GM19099 (cell line): Measurements from ENCODE around the gene RAB13.

ENCODE experiments used
- POLR2A ChIP-seq: IDR thresholded peaks from 3 replicates; pipeline ENCODE4 v1.6.1; 2011; ENCODE audit warnings: low read depth; ENCODE audit not compliant: insufficient read length; ENCODE audit errors: extremely low read depth

The RAB13 gene

DNA sequence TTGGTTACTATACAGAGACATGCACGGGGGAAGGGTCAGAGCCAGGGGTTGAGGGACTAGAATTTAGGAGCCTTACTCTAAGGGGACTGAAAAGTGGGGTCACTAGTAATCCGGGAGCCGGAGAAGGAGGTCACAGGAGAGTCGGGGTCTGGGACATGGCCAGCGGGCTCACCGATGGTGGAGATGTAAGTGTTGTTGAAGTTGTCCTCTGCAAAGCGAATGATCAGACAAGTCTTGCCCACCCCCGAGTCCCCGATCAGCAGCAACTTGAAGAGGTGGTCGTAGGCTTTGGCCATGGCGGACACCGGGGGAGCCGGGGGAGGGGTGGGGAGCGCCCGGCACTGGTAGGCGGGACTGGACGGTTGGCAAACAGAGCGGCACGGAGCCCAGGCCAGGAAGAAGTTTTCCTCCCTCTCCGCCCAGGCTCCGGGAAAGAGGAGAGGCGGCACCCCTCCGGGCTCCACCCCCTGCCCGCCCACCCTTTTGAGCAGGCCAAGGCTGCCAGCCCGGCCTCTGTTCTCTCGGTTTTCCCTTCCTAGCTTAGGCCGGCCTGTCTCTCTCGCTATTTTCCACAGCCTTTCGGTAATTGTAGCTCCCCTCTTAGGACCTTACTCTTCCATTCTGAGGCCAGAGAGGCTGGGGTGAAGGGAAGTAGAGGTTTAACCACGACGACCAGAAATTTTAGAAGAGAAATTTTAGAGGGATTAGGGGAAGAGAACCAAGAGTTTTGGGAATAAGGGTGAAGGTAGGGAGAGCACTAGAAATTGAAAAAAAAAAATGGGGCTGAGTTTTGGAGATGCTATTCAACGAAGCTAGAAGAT, at the start of gene RAB13:
TSS of gene RAB13 (minus strand) at position 399 of the 821 bp plus-strand sequence. CDS start at position 296, 103 bp downstream.
- TF ChIP-seq POLR2A, result no peak

DNA sequence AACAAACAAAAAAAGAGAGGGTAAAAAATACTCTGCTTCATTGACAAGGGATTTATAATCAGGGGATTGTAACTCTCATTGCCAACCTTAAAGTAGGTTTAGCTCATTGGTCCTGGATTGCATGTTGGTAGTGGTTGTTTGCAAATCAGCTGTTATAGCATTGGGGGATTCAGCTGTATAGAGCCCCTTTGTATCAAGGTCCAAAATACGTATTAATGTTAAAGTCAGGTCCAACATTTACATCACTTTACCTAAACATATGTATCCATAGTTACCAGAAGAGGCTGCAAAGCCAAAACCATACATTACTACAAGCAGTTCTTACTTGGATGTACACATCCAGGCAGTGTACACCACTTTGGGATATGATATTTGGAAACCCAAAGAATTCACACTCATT, 33.8 kb upstream of the RAB13 start:
- TF ChIP-seq POLR2A, result no peak

DNA sequence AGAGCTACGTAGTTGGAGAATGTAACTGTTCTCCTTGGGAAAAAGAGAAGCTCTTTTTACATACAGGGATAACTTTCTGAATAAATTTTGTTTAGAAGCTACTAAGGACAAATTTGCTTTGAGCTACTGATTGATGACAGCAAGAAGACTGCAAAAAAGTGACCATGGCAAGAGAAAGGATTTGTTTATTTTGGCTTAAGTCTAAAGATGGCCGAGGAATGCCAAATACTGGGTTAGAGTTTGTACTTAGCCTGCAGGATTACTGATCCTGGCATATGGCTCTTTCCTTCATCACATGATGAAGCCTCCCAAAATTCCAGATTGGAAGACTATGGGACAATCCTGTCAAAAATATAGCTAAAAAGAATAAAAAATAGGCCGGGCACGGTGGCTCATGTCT, 33.1 kb upstream of the RAB13 start:
- no peak for TF ChIP-seq POLR2A

DNA sequence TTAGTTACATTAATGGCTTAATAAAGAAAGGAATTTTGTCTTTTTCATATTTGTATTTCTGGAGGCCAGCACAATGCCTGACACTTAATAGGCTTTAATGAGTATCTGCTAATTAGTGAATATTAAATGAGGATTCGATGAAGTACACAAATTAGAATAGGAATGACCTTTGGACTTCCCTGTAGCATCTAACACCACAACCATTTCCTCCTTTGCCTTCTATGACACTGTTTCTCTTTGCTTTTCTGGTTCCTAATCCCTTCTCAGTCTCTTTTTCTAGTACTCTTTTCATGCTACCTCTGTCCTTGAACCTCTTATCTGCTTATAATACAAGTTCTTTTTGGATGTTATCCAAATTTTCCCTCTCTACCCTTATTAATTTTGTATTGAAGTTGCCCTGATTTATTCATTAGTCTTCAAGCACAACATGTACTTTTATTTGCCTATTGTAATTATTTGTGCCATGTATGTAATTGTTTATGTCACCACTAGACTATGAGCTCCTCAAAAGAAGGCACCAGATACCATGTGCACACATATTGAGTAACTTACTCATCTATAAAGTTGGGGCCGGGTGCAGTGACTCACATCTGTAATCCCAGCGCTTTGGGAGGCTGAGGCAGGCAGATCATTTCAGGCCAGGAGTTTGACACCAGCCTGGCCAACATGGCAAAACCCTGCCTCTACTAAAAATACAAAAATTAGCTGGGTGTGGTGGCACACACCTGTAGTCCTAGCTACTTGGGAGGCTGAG, 28.2 kb upstream of the RAB13 start:
- TF ChIP-seq POLR2A, result no peak

DNA sequence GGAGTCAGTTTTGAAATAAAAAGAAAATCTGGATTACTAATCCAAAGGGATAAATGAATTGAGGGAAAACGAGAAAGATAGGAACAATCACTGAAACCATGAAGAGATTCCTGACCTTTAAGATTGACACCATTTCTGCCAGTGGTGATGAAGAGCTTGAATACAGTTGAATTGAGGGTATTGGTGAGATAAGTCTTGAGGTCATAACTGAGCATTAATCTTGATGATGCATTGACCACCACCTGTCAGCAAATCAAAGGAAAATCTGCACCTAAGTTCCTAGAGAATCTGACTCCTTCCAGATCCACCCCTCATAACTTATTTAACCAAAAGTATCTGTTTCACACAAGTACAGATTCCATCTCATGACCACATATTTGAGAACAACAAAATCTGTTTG, 26.0 kb upstream of the RAB13 start:
- TF ChIP-seq POLR2A, result no peak

DNA sequence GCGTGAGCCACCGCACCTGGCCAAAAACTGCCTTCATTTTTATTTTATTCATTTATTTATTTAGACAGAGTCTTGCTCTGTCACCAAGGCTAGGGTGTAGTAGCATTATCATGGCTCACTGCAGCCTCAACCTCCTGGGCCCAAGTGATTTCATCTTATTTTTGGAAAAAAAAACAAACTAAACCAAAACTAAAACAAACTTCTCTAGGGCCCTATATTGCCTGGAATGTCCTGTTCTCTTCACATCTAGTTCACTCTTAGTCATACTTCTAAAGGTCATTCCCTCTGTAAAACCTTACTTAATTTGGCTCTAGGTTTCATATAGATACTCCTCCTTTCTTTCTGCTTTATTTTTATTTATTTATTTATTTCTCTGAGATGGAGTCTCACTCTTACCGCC, 20.0 kb upstream of the RAB13 start:
- TF ChIP-seq POLR2A, result no peak

DNA sequence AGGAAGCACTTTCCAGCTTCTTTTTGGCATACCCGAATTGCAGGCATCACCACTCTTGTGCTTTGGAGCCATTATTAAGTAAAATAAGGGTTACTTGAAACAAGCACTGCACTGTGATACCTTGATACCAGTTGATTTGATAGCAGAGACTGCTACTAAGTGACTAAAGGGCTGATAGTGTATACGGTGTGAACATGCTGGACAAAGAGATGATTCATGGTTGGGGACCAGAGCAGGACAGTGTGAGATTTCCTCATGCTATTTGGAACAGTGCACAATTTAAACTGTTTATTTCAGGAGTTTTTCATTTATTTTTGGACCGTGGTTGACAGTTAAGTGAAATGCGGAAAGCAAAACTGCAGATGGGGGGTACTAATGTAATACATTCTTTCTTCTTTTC, 14.3 kb upstream of the RAB13 start:
- no peak for TF ChIP-seq POLR2A

DNA sequence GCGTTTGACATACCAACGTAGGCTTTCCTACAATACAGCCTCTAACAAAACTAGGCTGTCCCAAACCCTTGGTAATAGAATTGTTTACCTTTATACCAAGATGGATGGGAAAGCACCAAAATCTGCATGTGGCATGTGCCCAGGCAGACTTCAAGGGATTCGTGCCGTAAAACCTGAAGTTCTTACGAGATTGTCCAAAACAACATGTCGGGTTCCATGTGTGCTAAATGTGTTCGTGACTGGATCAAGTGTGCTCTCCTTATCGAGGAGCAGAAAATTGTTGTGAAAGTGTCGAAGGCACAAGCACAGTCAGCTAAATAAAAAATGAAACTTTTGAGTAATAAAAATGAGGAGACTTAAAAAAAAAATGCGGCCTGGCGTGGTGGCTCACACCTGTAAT, 9.5 kb upstream of the RAB13 start:
- no peak for TF ChIP-seq POLR2A

DNA sequence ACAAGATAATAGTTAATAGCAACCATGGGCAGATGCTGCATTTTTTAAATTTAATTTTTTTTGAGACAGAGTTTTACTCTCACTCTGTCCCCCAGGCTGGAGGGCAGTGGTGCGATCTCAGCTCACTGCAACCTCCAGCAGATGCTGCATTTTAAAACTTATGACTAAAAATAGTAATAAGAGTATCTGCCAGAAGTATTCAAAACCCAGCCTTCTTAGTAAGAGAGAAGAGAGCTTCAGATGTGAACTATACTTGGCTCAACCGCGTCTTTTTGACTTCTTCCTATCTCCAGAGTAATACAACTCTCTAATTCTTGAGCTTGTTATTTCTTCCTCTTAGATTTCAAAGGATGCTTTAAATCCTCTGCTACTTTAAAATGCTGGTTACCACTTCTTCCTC, 9.1 kb upstream of the RAB13 start:
- TF ChIP-seq POLR2A, result no peak

DNA sequence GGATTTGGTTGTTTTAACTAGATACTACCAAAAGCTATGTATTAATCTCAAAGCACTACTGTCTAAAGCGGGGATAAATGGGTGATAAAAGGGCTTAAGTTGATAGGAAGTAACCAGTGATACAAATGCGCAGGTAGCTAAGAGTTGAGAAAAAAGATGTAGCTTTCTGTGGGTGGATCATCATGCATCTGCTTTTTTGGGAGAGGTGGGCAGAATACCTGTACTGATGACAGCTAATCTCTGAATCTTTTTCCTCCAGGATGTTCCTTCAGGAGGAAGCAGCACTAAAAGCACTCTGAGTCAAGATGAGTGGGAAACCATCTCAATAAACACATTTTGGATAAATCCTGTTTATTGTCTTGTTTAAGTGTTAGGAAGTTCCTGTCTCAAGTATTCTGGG, 5.7 kb upstream of the RAB13 start:
- no peak for TF ChIP-seq POLR2A

DNA sequence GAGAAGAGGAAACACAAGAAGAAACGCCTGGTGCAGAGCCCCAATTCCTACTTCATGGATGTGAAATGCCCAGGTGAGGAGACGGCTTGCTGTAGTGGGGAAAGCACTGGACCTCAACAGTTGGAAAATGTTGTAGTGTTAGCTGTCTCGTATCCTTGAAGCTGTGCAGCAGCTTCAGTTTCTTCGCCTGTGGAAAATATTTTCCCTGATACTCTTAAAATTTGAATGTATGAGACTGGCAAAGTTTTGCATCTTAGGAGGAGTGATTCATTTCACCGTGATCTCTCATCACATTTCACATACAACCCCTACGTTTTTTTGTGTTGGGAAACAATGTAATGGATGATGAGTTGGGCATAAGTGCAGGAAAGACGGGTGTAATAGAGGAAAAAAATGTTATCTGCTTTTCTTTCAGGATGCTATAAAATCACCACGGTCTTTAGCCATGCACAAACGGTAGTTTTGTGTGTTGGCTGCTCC, 5.1 kb upstream of the RAB13 start:
- no peak for TF ChIP-seq POLR2A

DNA sequence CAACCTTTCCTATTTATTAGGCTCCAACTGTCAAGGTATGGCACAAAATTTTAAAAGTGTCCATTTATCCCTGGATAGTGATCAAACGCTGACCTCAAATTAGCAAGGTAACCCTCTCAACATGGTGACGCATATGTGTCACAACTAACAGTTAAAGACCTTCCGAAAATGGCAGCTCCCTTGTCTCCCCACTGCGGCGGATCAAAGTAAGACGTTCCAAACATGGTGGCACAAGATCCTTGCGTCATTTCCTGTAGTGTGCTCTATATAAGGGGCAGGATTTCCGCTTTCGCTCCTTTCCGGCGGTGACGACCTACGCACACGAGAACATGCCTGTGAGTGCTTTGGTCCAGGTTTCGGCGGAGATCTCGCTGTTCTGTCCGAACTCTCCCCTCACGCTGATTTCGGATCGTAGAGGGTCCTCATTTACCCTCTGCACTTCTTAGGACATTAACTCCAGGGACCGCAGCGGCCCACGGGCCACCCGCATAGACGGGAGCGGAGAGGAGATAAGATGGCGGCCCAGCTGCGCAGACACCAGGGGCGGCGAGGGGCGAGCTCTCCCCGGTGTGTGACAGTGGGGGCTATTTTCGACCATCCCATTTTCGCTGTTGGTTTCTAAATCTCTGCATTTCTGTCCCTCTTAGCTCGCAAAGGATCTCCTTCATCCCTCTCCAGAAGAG, 4.5 kb upstream of the RAB13 start, which contains the start of gene RPS27:
TSS of gene RPS27 (plus strand) at position 295 of the 683 bp plus-strand sequence. CDS start at position 330, 35 bp downstream.
- peak; percentile 100 for TF ChIP-seq POLR2A

DNA sequence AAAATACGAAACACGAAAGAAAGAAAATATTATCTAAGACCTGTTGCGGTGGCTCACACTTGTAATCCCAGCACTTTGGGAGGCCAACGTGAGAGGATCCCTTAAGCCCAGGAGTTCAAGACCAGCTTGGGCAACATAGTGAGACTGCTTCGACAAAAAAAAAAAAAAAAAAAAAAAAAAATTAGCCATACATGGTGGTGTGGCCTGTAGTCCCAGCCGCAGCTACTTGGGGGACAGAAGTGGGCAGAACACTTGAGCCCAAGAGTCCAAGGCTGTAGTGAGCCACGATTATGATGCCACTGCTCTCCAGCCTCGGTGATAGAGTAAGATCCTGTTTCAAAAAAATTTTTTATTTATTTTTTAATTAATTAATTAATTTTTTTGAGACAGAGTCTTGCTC, 1.5 kb upstream of the RAB13 start:
- TF ChIP-seq POLR2A, result no peak

DNA sequence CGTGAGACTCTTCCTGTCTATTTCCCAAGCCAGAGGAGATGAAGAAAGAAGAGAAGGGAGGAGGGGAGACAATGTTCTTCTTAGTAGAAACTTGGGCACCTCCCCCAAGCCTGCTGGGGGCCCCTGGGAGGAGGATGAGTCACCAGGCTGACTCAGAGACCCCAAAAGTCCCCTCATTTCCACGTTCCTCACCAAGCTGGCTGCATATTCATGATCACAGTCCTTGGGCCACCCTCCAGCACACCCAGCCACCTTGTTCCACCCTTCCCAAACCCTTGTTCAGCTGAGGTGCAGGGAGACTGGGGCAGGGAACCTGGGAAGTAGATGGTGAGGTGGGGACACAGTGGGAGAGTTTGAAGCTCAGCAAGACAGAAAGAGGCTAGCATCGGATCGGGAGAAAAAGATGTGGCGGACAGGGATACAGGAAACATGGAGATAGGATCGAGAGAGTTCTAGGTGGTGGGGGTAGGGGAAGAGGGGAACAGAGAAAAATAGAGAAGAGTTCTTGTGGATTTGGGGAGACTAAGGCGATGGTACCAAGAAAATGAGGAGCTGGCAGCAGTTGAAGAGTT, 712 bp downstream of the RAB13 start:
- peak; percentile 29 for TF ChIP-seq POLR2A
